ENCODE results near the gene UBXN7. TPM values are rescaled to one million over a fixed set of nuclear protein-coding genes. Genes with fewer than 3 reads are reported as not detected.
"Not testable (repeated sequence)": the region's sequence is repeated elsewhere in the genome, so short reads cannot be mapped to it uniquely, and the experiment has no call there.

Gene UBXN7
- total and polyA plus RNA-seq, 2 donors (not counting 3 experiments of a cell fraction or from before 2014, with no cell fraction given): 9.9 to 57.0 TPM

- no peak overlapping the region for H3K4me3 ChIP-seq (replicated peaks in 1 of 3; ENCODE audit: insufficient read depth in 1 of 3, low read depth in 1 of 3, low read length in 3 of 3)
- FAIRE-seq (no peak), DNase-seq (ENCODE audit: low read depth, low spot score) (no peak)
- no peak overlapping the region for H3K9ac ChIP-seq (replicated peaks; ENCODE audit: extremely low read depth, insufficient read depth, low read length)
- no peaks in the 10 kb centered on the region for H3K36me3 ChIP-seq (ENCODE audit: control insufficient read depth in 2 of 2, extremely low read depth in 1 of 2, insufficient read depth in 2 of 2, low read length in 2 of 2)
- no peaks in the 10 kb centered on the region for H3K79me2 ChIP-seq (ENCODE audit: control insufficient read depth, insufficient read depth, low read length)
- TF ChIP-seq GATA2 (IDR thresholded peaks at IDR 0.05; ENCODE audit: insufficient read depth, insufficient read length, low read depth, low read length) (no peak), FOS (IDR thresholded peaks at IDR 0.05; ENCODE audit: borderline replicate concordance, insufficient read depth, low read length) (no peak), POLR2A (IDR thresholded peaks at IDR 0.05; ENCODE audit: low read depth, low read length) (no peak), MAX (IDR thresholded peaks at IDR 0.05; ENCODE audit: insufficient read depth, insufficient read length) (no peak), MYC (IDR thresholded peaks at IDR 0.05; ENCODE audit: low read depth, low read length) (no peak), CTCF (IDR thresholded peaks at IDR 0.05; ENCODE audit: extremely low read depth in 1 of 2, insufficient read depth in 1 of 2, low read depth in 1 of 2, low read length in 2 of 2) (no peak), POLR2AphosphoS5 (IDR thresholded peaks at IDR 0.05; ENCODE audit: insufficient read depth, low read depth, low read length) (no peak), JUN (IDR thresholded peaks at IDR 0.05; ENCODE audit: borderline replicate concordance, insufficient read depth, insufficient read length, low read depth) (no peak), EZH2 (IDR thresholded peaks at IDR 0.05; ENCODE audit: borderline replicate concordance, low read depth, low read length, severe bottlenecking) (no peak)
- no peak overlapping the region for H3K4me2 ChIP-seq (ENCODE audit: insufficient read depth, low read length)
- no peaks in the 10 kb centered on the region for H3K9me1 ChIP-seq (replicated peaks; ENCODE audit: control insufficient read depth, extremely low read depth, insufficient read depth, low read length)
- CTCF ChIA-PET: interaction anchor here (1.0 kb wide), 1 partner anchor 61 kb away, joined by 3 read pairs; no protein-coding TSS in a partner anchor
- intact Hi-C loops (cut with micrococcal nuclease): no loop called here
- dilution Hi-C loops (cut with MboI; ENCODE audit: extremely low pct_ligation_motif_present, low sequenced_read_pairs): no loop called here
- no peaks in the 10 kb centered on the region for H4K20me1 ChIP-seq (replicated peaks; ENCODE audit: control insufficient read depth, extremely low read depth, insufficient read depth, low read length)
- H3K27ac ChIP-seq (ENCODE audit: insufficient read depth, low read depth, low read length): no peak overlapping the region
- no TSS peak for BruUV-seq (replicated peaks)
- H3K27me3 ChIP-seq (ENCODE audit: control insufficient read depth in 2 of 2, insufficient read depth in 2 of 2, low read length in 2 of 2): no peaks in the 10 kb centered on the region
- H2AFZ ChIP-seq (ENCODE audit: low read depth, low read length): no peak overlapping the region
- H3K4me1 ChIP-seq (ENCODE audit: control insufficient read depth, extremely low read depth, insufficient read depth, low read length): peaks cover 2% of the 10 kb centered on the region
- POLR2A ChIA-PET: no interaction called here
- H3K9me3 ChIP-seq (replicated peaks; ENCODE audit: control insufficient read depth, insufficient read depth, low read length): no peaks in the 10 kb centered on the region
Observed at GRCh38 chr3:196314597-196314996, 117.6 kb downstream of the UBXN7 start.

- H3K36me3 ChIP-seq (ENCODE audit: control insufficient read depth in 2 of 2, extremely low read depth in 1 of 2, insufficient read depth in 2 of 2, low read length in 2 of 2); H2AFZ ChIP-seq (ENCODE audit: low read depth, low read length); DNase-seq (ENCODE audit: low read depth, low spot score); H3K9ac ChIP-seq (replicated peaks; ENCODE audit: extremely low read depth, insufficient read depth, low read length); dilution Hi-C loops (cut with MboI; ENCODE audit: extremely low pct_ligation_motif_present, low sequenced_read_pairs); H3K9me3 ChIP-seq (replicated peaks; ENCODE audit: control insufficient read depth, insufficient read depth, low read length); H3K4me1 ChIP-seq (ENCODE audit: control insufficient read depth, extremely low read depth, insufficient read depth, low read length); H4K20me1 ChIP-seq (replicated peaks; ENCODE audit: control insufficient read depth, extremely low read depth, insufficient read depth, low read length); H3K9me1 ChIP-seq (replicated peaks; ENCODE audit: control insufficient read depth, extremely low read depth, insufficient read depth, low read length); H3K4me3 ChIP-seq (replicated peaks in 1 of 3; ENCODE audit: insufficient read depth in 1 of 3, low read depth in 1 of 3, low read length in 3 of 3); BruUV-seq (replicated peaks); H3K79me2 ChIP-seq (ENCODE audit: control insufficient read depth, insufficient read depth, low read length); H3K27ac ChIP-seq (ENCODE audit: insufficient read depth, low read depth, low read length); H3K27me3 ChIP-seq (ENCODE audit: control insufficient read depth in 2 of 2, insufficient read depth in 2 of 2, low read length in 2 of 2); FAIRE-seq; intact Hi-C loops (cut with micrococcal nuclease); H3K4me2 ChIP-seq (ENCODE audit: insufficient read depth, low read length): not testable (repeated sequence)
- CTCF ChIA-PET: interaction anchor here (1.0 kb wide), 1 partner anchor 60 kb away, joined by 3 read pairs; no protein-coding TSS in a partner anchor
- POLR2A ChIA-PET: interaction anchor here (0.6 kb wide), 1 partner anchor 38 kb away, joined by 6 read pairs; no protein-coding TSS in a partner anchor
Observed at GRCh38 chr3:196314086-196314485, 118.1 kb downstream of the UBXN7 start.

- H3K27me3 ChIP-seq (ENCODE audit: control insufficient read depth in 2 of 2, insufficient read depth in 2 of 2, low read length in 2 of 2); BruUV-seq (replicated peaks); intact Hi-C loops (cut with micrococcal nuclease); H3K9me1 ChIP-seq (replicated peaks; ENCODE audit: control insufficient read depth, extremely low read depth, insufficient read depth, low read length); H3K9me3 ChIP-seq (replicated peaks; ENCODE audit: control insufficient read depth, insufficient read depth, low read length); H3K4me2 ChIP-seq (ENCODE audit: insufficient read depth, low read length); H4K20me1 ChIP-seq (replicated peaks; ENCODE audit: control insufficient read depth, extremely low read depth, insufficient read depth, low read length); dilution Hi-C loops (cut with MboI; ENCODE audit: extremely low pct_ligation_motif_present, low sequenced_read_pairs); H3K79me2 ChIP-seq (ENCODE audit: control insufficient read depth, insufficient read depth, low read length); FAIRE-seq; POLR2A ChIA-PET; H3K36me3 ChIP-seq (ENCODE audit: control insufficient read depth in 2 of 2, extremely low read depth in 1 of 2, insufficient read depth in 2 of 2, low read length in 2 of 2); DNase-seq (ENCODE audit: low read depth, low spot score); H3K9ac ChIP-seq (replicated peaks; ENCODE audit: extremely low read depth, insufficient read depth, low read length); H2AFZ ChIP-seq (ENCODE audit: low read depth, low read length); H3K27ac ChIP-seq (ENCODE audit: insufficient read depth, low read depth, low read length); H3K4me1 ChIP-seq (ENCODE audit: control insufficient read depth, extremely low read depth, insufficient read depth, low read length); H3K4me3 ChIP-seq (replicated peaks in 1 of 3; ENCODE audit: insufficient read depth in 1 of 3, low read depth in 1 of 3, low read length in 3 of 3); CTCF ChIA-PET: not testable (repeated sequence)
Observed at GRCh38 chr3:196302960-196303359, 129.3 kb downstream of the UBXN7 start.

All from endothelial cell of umbilical vein (primary cell).